H1 (cell line): Measurements from ENCODE around the gene PRKAR2B. TPM values are rescaled to one million over a fixed set of nuclear protein-coding genes. Genes with fewer than 3 reads are reported as not detected.

Experiments
- JUND ChIP-seq: IDR thresholded peaks from 2 replicates; pipeline ENCODE4 v1.6.1; 2011; ENCODE audit warnings: mild to moderate bottlenecking, improper control_type of control experiment, low read length
- PHF8 ChIP-seq: fragments of 200-600 bp; sonication (generic); conservative IDR thresholded peaks from 2 replicates; pipeline ENCODE4 v1.7.1; 2012; ENCODE audit warnings: low read depth, mild to moderate bottlenecking, inconsistent platforms, low read length, moderate library complexity
- polyA plus RNA-seq, 7 experiments: library from polyadenylated mRNA; depleted of rRNA in 3 of 7; stranded (reverse) in 5 of 7; unstranded in 2 of 7; fragments of >200 nt in 5 of 7; fragments of 200-250 nt in 2 of 7; gene quantifications; 1 replicate in 5 of 7; 2 replicates in 1 of 7; 4 replicates in 1 of 7; pipeline versions ENCODE4 v1.2.1 to v1.2.3, GENCODE V29; 2011 to 2013; ENCODE audit warnings: missing spikeins in 2 of 7, mixed read lengths in 2 of 7
- total RNA-seq: library from RNA; stranded (reverse); fragmentation: NEBNext Ultra II Directional; extraction: Animal tissue kit (Norgen Biotek cat#: 25700); gene quantifications from 2 replicates; pipeline ENCODE4 v1.2.1, GENCODE V29; 2021
- TF ChIP-seq, protein P1 (sequence below): fragments of 300-600 bp; sonication (generic); IDR thresholded peaks from 2 replicates; pipeline ENCODE4 v1.7.1; 2012; ENCODE audit warnings: low read length, moderate library complexity, mild to moderate bottlenecking, inconsistent platforms; ENCODE audit not compliant: insufficient replicate concordance

The PRKAR2B gene
- total and polyA plus RNA-seq, 2 of the 8 experiments (the other 6 are each of a cell fraction or from before 2014, with no cell fraction given): 10.4 to 37.0 TPM

DNA sequence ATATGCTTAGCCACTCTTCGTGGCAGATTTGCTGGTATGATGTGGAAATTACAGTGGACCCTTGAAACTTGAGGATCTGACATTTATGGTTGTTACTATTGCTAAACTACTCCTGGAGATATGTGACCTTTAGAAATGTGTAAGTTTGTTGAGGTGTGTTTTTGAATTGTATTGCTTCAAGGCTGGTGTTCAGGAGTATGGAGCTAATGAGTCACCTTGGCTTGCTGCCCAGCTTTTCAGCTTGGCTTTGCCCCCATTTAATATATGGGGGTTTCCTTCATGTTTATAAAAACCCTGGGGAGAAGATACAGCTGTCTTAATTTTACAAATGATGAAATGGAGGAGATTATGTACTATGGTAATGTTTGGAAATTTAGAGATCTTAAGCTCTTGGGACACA is 135.9 kb downstream of the PRKAR2B start (continued):
- TF ChIP-seq, protein P1, sequence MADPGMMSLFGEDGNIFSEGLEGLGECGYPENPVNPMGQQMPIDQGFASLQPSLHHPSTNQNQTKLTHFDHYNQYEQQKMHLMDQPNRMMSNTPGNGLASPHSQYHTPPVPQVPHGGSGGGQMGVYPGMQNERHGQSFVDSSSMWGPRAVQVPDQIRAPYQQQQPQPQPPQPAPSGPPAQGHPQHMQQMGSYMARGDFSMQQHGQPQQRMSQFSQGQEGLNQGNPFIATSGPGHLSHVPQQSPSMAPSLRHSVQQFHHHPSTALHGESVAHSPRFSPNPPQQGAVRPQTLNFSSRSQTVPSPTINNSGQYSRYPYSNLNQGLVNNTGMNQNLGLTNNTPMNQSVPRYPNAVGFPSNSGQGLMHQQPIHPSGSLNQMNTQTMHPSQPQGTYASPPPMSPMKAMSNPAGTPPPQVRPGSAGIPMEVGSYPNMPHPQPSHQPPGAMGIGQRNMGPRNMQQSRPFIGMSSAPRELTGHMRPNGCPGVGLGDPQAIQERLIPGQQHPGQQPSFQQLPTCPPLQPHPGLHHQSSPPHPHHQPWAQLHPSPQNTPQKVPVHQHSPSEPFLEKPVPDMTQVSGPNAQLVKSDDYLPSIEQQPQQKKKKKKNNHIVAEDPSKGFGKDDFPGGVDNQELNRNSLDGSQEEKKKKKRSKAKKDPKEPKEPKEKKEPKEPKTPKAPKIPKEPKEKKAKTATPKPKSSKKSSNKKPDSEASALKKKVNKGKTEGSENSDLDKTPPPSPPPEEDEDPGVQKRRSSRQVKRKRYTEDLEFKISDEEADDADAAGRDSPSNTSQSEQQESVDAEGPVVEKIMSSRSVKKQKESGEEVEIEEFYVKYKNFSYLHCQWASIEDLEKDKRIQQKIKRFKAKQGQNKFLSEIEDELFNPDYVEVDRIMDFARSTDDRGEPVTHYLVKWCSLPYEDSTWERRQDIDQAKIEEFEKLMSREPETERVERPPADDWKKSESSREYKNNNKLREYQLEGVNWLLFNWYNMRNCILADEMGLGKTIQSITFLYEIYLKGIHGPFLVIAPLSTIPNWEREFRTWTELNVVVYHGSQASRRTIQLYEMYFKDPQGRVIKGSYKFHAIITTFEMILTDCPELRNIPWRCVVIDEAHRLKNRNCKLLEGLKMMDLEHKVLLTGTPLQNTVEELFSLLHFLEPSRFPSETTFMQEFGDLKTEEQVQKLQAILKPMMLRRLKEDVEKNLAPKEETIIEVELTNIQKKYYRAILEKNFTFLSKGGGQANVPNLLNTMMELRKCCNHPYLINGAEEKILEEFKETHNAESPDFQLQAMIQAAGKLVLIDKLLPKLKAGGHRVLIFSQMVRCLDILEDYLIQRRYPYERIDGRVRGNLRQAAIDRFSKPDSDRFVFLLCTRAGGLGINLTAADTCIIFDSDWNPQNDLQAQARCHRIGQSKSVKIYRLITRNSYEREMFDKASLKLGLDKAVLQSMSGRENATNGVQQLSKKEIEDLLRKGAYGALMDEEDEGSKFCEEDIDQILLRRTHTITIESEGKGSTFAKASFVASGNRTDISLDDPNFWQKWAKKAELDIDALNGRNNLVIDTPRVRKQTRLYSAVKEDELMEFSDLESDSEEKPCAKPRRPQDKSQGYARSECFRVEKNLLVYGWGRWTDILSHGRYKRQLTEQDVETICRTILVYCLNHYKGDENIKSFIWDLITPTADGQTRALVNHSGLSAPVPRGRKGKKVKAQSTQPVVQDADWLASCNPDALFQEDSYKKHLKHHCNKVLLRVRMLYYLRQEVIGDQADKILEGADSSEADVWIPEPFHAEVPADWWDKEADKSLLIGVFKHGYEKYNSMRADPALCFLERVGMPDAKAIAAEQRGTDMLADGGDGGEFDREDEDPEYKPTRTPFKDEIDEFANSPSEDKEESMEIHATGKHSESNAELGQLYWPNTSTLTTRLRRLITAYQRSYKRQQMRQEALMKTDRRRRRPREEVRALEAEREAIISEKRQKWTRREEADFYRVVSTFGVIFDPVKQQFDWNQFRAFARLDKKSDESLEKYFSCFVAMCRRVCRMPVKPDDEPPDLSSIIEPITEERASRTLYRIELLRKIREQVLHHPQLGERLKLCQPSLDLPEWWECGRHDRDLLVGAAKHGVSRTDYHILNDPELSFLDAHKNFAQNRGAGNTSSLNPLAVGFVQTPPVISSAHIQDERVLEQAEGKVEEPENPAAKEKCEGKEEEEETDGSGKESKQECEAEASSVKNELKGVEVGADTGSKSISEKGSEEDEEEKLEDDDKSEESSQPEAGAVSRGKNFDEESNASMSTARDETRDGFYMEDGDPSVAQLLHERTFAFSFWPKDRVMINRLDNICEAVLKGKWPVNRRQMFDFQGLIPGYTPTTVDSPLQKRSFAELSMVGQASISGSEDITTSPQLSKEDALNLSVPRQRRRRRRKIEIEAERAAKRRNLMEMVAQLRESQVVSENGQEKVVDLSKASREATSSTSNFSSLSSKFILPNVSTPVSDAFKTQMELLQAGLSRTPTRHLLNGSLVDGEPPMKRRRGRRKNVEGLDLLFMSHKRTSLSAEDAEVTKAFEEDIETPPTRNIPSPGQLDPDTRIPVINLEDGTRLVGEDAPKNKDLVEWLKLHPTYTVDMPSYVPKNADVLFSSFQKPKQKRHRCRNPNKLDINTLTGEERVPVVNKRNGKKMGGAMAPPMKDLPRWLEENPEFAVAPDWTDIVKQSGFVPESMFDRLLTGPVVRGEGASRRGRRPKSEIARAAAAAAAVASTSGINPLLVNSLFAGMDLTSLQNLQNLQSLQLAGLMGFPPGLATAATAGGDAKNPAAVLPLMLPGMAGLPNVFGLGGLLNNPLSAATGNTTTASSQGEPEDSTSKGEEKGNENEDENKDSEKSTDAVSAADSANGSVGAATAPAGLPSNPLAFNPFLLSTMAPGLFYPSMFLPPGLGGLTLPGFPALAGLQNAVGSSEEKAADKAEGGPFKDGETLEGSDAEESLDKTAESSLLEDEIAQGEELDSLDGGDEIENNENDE: no peak
- TF ChIP-seq JUND (no peak), PHF8 (no peak)
- TF ChIP-seq, all 59 proteins: peak for 0
